GM11168 (cell line): Measurements from ENCODE around the gene VDR.

ENCODE experiments used
- in situ Hi-C: fragments of 300-500 bp; cut with MboI; formaldehyde crosslinking; loops from one replicate; pipeline ENCODE4 v1.12.0; 2022; ENCODE audit warnings: low sequenced_read_pairs; ENCODE audit not compliant: unreplicated experiment

Gene VDR

GRCh38 chr12:47875746-47876439 lies 28.9 kb downstream of the VDR start:
- in situ Hi-C loops = no loop called here

- in situ Hi-C loops = no loop called here
These were observed 30.5 kb downstream of the VDR start for GRCh38 chr12:47874316-47874715.

- in situ Hi-C loops = no loop called here
These were observed 34.5 kb downstream of the VDR start for GRCh38 chr12:47870175-47870781.

- in situ Hi-C loops = no loop called here
These were observed 36.2 kb downstream of the VDR start for GRCh38 chr12:47868552-47869031.

GRCh38 chr12:47868041-47868440 lies 36.8 kb downstream of the VDR start:
- in situ Hi-C loops = no loop called here

- in situ Hi-C loops = no loop called here
These were observed 37.3 kb downstream of the VDR start for GRCh38 chr12:47867495-47867941.

- in situ Hi-C loops = no loop called here
These were observed 40.1 kb downstream of the VDR start for GRCh38 chr12:47864646-47865235.

GRCh38 chr12:47863985-47864384 lies 40.8 kb downstream of the VDR start:
- in situ Hi-C loops = no loop called here

GRCh38 chr12:47863467-47863866 lies 41.3 kb downstream of the VDR start:
- in situ Hi-C loops = no loop called here

GRCh38 chr12:47862881-47863280 lies 41.9 kb downstream of the VDR start:
- in situ Hi-C loops = no loop called here

GRCh38 chr12:47862167-47862750 lies 42.5 kb downstream of the VDR start:
- in situ Hi-C loops = no loop called here

GRCh38 chr12:47860873-47861272 lies 43.9 kb downstream of the VDR start:
- in situ Hi-C loops = no loop called here

- in situ Hi-C loops = no loop called here
These were observed 44.4 kb downstream of the VDR start for GRCh38 chr12:47860279-47860841.

- in situ Hi-C loops = no loop called here
These were observed 46.1 kb downstream of the VDR start for GRCh38 chr12:47858511-47859266.

- in situ Hi-C loops = no loop called here
These were observed 47.8 kb downstream of the VDR start for GRCh38 chr12:47856721-47857575.

GRCh38 chr12:47856094-47856493 lies 48.7 kb downstream of the VDR start:
- in situ Hi-C loops = no loop called here

GRCh38 chr12:47855502-47855901 lies 49.3 kb downstream of the VDR start:
- in situ Hi-C loops = no loop called here

- in situ Hi-C loops = no loop called here
These were observed 50.3 kb downstream of the VDR start for GRCh38 chr12:47854531-47854930.

- in situ Hi-C loops = no loop called here
These were observed 52.7 kb downstream of the VDR start for GRCh38 chr12:47852096-47852571.
